Neuronal stem cell (in vitro differentiated cells): ENCODE measurements around the gene GCKR.

Experiments used
- DNase-seq: peaks from one replicate; pipeline ENCODE4 v3.0.0-alpha.2; 2013; ENCODE audit warnings: low spot score
- H2AFZ ChIP-seq: one replicate; pipeline ENCODE4 v1.6.1; 2013; ENCODE audit warnings: mild to moderate bottlenecking, low read length, inconsistent platforms
- H2AK5ac ChIP-seq: 2 replicates; pipeline ENCODE4 v1.6.1; 2013; ENCODE audit warnings: low read depth, mild to moderate bottlenecking, inconsistent platforms, low read length, moderate library complexity, mixed read lengths
- H2BK120ac ChIP-seq: 2 replicates; pipeline ENCODE4 v1.6.1; 2013; ENCODE audit warnings: low read depth, mild to moderate bottlenecking, inconsistent platforms, low read length, moderate library complexity, mixed read lengths
- H2BK12ac ChIP-seq: one replicate; pipeline ENCODE4 v1.6.1; 2013; ENCODE audit warnings: low read length, inconsistent platforms
- H2BK15ac ChIP-seq: 2 replicates; pipeline ENCODE4 v1.6.1; 2013; ENCODE audit warnings: mild to moderate bottlenecking, low read length, inconsistent platforms, mixed read lengths
- H2BK5ac ChIP-seq: one replicate; pipeline ENCODE4 v1.6.1; 2013; ENCODE audit warnings: inconsistent platforms, mild to moderate bottlenecking, low read length, moderate library complexity
- H3K14ac ChIP-seq: one replicate; pipeline ENCODE4 v1.6.1; 2013; ENCODE audit warnings: low read length, inconsistent platforms
- H3K18ac ChIP-seq: 2 replicates; pipeline ENCODE4 v1.6.1; 2013; ENCODE audit warnings: low read length, inconsistent platforms
- H3K23ac ChIP-seq: 2 replicates; pipeline ENCODE4 v1.6.1; 2013; ENCODE audit warnings: low read depth, mild to moderate bottlenecking, mixed read lengths, low read length, inconsistent platforms; ENCODE audit not compliant: poor library complexity
- H3K27ac ChIP-seq: replicated peaks from 3 replicates; pipeline ENCODE4 v1.5.1; 2013; ENCODE audit warnings: low read length, inconsistent platforms
- H3K27me3 ChIP-seq, 3 experiments: 2 replicates each; pipeline ENCODE4 v1.6.1; 2013; ENCODE audit warnings: low read length in 3 of 3, mild to moderate bottlenecking in 2 of 3, inconsistent platforms in 1 of 3, low read depth in 1 of 3, mixed read lengths in 1 of 3, moderate library complexity in 1 of 3; ENCODE audit not compliant: control insufficient read depth in 3 of 3, insufficient read depth in 3 of 3
- H3K36me3 ChIP-seq, 2 donors: replicated peaks in 1 of 2; 2 replicates each; pipeline ENCODE4 v1.6.1; 2013; ENCODE audit warnings: low read length in 2 of 2; ENCODE audit not compliant: control insufficient read depth in 2 of 2, insufficient read depth in 2 of 2
- H3K4ac ChIP-seq: 2 replicates; pipeline ENCODE4 v1.6.1; 2013; ENCODE audit warnings: inconsistent platforms, mild to moderate bottlenecking, low read length, moderate library complexity
- H3K4me1 ChIP-seq, 2 donors: 1 replicate in 1 of 2; 2 replicates in 1 of 2; pipeline ENCODE4 v1.6.1; 2013; ENCODE audit warnings: low read length in 2 of 2, low read depth in 1 of 2; ENCODE audit not compliant: control insufficient read depth in 2 of 2, insufficient read depth in 1 of 2
- H3K4me2 ChIP-seq: one replicate; pipeline ENCODE4 v1.6.1; 2013; ENCODE audit warnings: mild to moderate bottlenecking, low read length, inconsistent platforms; ENCODE audit not compliant: insufficient read depth, poor library complexity, severe bottlenecking
- H3K4me3 ChIP-seq, 2 donors: 2 replicates each; pipeline ENCODE4 v1.5.1; 2013; ENCODE audit warnings: low read length in 2 of 2, mild to moderate bottlenecking in 2 of 2, inconsistent platforms in 1 of 2, moderate library complexity in 1 of 2
- H3K79me1 ChIP-seq: one replicate; pipeline ENCODE4 v1.6.1; 2013; ENCODE audit warnings: low read depth, mild to moderate bottlenecking, inconsistent platforms, low read length, moderate library complexity
- H3K9ac ChIP-seq: one replicate; pipeline ENCODE4 v1.6.1; 2013; ENCODE audit warnings: mild to moderate bottlenecking, low read depth, low read length, inconsistent platforms; ENCODE audit not compliant: poor library complexity
- H3K9me3 ChIP-seq, 2 donors: replicated peaks in 1 of 2; 2 replicates each; pipeline versions ENCODE3 to v1.6.1; 2013; ENCODE audit warnings: low read length in 2 of 2, mild to moderate bottlenecking in 2 of 2, inconsistent platforms in 1 of 2, low read depth in 1 of 2, mixed read lengths in 1 of 2, moderate library complexity in 1 of 2; ENCODE audit not compliant: control insufficient read depth in 2 of 2, insufficient read depth in 1 of 2
- H4K8ac ChIP-seq: one replicate; pipeline ENCODE4 v1.6.1; 2013; ENCODE audit warnings: low read depth, mild to moderate bottlenecking, inconsistent platforms, low read length, moderate library complexity
- H4K91ac ChIP-seq: one replicate; pipeline ENCODE4 v1.6.1; 2013; ENCODE audit warnings: low read length, low read depth, mild to moderate bottlenecking, inconsistent platforms; ENCODE audit not compliant: poor library complexity
- WGBS, 2 donors: extraction: QIAGEN DNeasy Blood & Tissue Kit; methylation state at CpG; one replicate each; pipeline ENCODE4 v1.1.7; 2013; ENCODE audit warnings: missing lambda C conversion rate in 2 of 2, mixed read lengths in 1 of 2; ENCODE audit not compliant: insufficient read length in 2 of 2, insufficient replicate concordance in 1 of 2; ENCODE audit errors: extremely low coverage in 2 of 2; 5-methylcytosine and 5-hydroxymethylcytosine counted together

The GCKR gene

DNA sequence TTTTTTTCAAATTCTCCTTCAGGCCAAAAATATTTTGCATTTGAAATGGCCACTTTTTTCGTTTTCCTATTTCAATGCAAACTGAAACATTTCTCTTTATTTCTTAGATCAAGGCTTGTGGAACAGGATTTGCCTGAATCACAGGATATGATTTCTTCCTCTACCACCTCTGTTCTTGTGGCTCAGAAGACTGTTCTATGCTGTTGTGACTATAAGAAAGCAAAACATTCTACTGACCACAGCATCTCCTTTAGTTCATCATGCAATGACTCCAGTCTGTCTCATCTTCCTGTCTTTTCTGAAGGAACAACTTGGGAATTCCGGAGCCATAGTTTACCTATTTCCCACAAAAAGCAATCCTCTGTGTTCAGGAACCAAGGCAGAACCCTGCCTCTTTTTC, 70.0 kb downstream of the GCKR start:
- Histone ChIP-seq H3K14ac (no peak overlapping the region), H3K18ac (no peak overlapping the region), H3K23ac (no peak overlapping the region), H3K27me3 (peaks cover 0 to 9% (median 0%) of the 10 kb centered on the region in 3 experiments), H2BK12ac (no peak overlapping the region), H2BK15ac (no peak overlapping the region), H2BK5ac (no peak overlapping the region), H3K79me1 (no peaks in the 10 kb centered on the region), H2AK5ac (no peak overlapping the region), H3K4ac (no peak overlapping the region), H3K9ac (no peak overlapping the region), H3K4me3 (no peak overlapping the region), H3K4me1 (no peaks in the 10 kb centered on the region), H4K8ac (no peak overlapping the region), H3K27ac (no peak overlapping the region), H3K9me3 (no peaks in the 10 kb centered on the region), H4K91ac (no peak overlapping the region), H2AFZ (no peak overlapping the region), H3K4me2 (no peak overlapping the region), H3K36me3 (no peaks in the 10 kb centered on the region), H2BK120ac (no peak overlapping the region)
- DNase-seq = no peak
- no CpG with 5 or more reads among the region's 2 CpGs for WGBS, 2 donors

DNA sequence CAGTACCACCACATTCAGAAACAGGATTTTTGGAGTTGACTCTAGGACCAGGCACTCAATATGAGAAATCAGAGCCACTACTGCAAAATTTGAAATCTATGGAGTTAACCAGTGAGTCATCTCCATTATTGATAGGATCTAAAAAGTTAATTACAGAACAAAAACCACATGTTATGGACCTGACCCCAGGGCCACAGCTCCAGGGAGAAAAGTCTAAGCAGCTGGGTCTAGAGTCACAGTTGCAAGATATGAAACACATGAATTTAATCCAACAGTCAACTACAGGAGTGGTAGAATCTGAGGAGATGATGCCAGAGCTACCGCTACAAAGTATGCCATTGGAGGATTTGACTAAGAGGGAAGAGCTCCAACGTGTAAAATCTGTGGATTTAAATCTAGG, 72.8 kb downstream of the GCKR start:
- H3K4me2 ChIP-seq = no peak overlapping the region
- H2AK5ac ChIP-seq = no peak overlapping the region
- no peak overlapping the region for H2AFZ ChIP-seq
- no peak overlapping the region for H3K4me3 ChIP-seq
- no peak overlapping the region for H4K91ac ChIP-seq
- no peak overlapping the region for H3K27ac ChIP-seq
- no peak overlapping the region for H4K8ac ChIP-seq
- no peak overlapping the region for H3K9ac ChIP-seq
- H3K79me1 ChIP-seq = no peaks in the 10 kb centered on the region
- H2BK120ac ChIP-seq = no peak overlapping the region
- WGBS, 2 donors = no CpG with 5 or more reads among the region's 2 CpGs
- no peak overlapping the region for H3K23ac ChIP-seq
- H2BK5ac ChIP-seq = no peak overlapping the region
- no peak overlapping the region for H3K14ac ChIP-seq
- no peak overlapping the region for H3K18ac ChIP-seq
- H2BK15ac ChIP-seq = no peak overlapping the region
- no peak for DNase-seq
- peaks cover 0 to 16% of the 10 kb centered on the region in 2 donors for H3K9me3 ChIP-seq
- H3K4me1 ChIP-seq = no peaks in the 10 kb centered on the region
- H3K27me3 ChIP-seq = peaks cover 0 to 9% (median 0%) of the 10 kb centered on the region in 3 experiments
- no peak overlapping the region for H3K4ac ChIP-seq
- H2BK12ac ChIP-seq = no peak overlapping the region
- H3K36me3 ChIP-seq = no peaks in the 10 kb centered on the region

DNA sequence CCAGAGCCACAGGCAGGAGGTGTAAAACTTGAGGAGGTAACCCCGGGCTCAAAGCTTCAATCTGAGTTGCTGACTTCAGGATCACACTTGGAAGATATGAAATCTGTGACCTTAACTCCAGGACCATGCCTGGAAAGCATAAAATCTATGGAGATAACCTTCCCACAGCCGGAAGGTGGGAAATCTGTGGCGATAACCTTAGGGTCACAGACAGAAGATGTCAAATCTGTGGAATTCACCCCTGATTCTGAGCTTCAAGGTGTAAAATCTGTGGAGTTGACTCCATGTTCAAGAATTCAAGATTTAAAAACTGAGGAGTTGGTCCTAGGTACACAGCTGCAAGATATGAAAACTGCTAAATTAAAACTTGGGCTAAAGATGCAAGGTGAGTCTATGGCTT, 74.6 kb downstream of the GCKR start:
- no peak overlapping the region for H3K9ac ChIP-seq
- DNase-seq = no peak
- no peak overlapping the region for H2BK12ac ChIP-seq
- H4K91ac ChIP-seq = no peak overlapping the region
- H2BK15ac ChIP-seq = no peak overlapping the region
- no peak overlapping the region for H2AK5ac ChIP-seq
- no CpG with 5 or more reads among the region's 3 CpGs for WGBS, 2 donors
- H2AFZ ChIP-seq = no peak overlapping the region
- H4K8ac ChIP-seq = no peak overlapping the region
- no peaks in the 10 kb centered on the region for H3K4me1 ChIP-seq
- no peaks in the 10 kb centered on the region for H3K79me1 ChIP-seq
- H3K27ac ChIP-seq = no peak overlapping the region
- H3K9me3 ChIP-seq = peaks cover 3 to 27% of the 10 kb centered on the region in 2 donors
- H3K18ac ChIP-seq = no peak overlapping the region
- no peak overlapping the region for H2BK5ac ChIP-seq
- H2BK120ac ChIP-seq = no peak overlapping the region
- H3K36me3 ChIP-seq = no peaks in the 10 kb centered on the region
- H3K27me3 ChIP-seq = peaks cover 0 to 3% (median 0%) of the 10 kb centered on the region in 3 experiments
- no peak overlapping the region for H3K23ac ChIP-seq
- H3K4ac ChIP-seq = no peak overlapping the region
- no peak overlapping the region for H3K4me3 ChIP-seq
- H3K14ac ChIP-seq = no peak overlapping the region
- H3K4me2 ChIP-seq = no peak overlapping the region

DNA sequence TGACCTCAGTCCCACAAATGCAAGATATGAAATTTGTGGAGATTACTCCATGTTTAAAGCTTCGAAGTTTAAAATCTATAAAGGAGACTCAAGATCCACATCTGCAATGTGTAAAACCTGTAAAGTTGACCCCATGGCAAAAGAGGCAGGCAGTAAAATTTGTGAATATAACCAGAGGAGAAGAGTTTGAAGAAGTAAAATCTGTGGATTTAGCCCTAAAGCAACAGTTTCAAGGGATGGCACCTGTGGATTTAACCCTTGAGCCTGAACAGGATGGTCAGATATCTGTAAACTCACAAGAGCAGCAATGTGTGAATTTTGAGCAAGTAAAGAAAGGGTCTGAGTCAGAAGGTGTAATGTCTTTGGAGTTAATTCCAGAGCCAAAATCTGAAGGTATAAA, 75.0 kb downstream of the GCKR start:
- H3K4me1 ChIP-seq = no peaks in the 10 kb centered on the region
- H3K79me1 ChIP-seq = no peaks in the 10 kb centered on the region
- no peak overlapping the region for H2BK15ac ChIP-seq
- H2BK120ac ChIP-seq = no peak overlapping the region
- no peak overlapping the region for H3K23ac ChIP-seq
- no peak overlapping the region for H3K27ac ChIP-seq
- DNase-seq = no peak
- no peak overlapping the region for H3K4me3 ChIP-seq
- H2AFZ ChIP-seq = no peak overlapping the region
- no peak overlapping the region for H3K9ac ChIP-seq
- peaks cover 0 to 2% (median 0%) of the 10 kb centered on the region in 3 experiments for H3K27me3 ChIP-seq
- H4K8ac ChIP-seq = no peak overlapping the region
- peaks cover 6 to 32% of the 10 kb centered on the region in 2 donors for H3K9me3 ChIP-seq
- no peak overlapping the region for H3K4ac ChIP-seq
- no peak overlapping the region for H3K14ac ChIP-seq
- no peak overlapping the region for H2AK5ac ChIP-seq
- H2BK5ac ChIP-seq = no peak overlapping the region
- H3K36me3 ChIP-seq = no peaks in the 10 kb centered on the region
- H3K4me2 ChIP-seq = no peak overlapping the region
- no peak overlapping the region for H3K18ac ChIP-seq
- no peak overlapping the region for H2BK12ac ChIP-seq
- WGBS, 2 donors = no CpG with 5 or more reads among the region's 1 CpG
- no peak overlapping the region for H4K91ac ChIP-seq
